Peyer's patch (tissue), 4 donors: ENCODE data around the gene CPLX4.

ENCODE experiments used
- CTCF ChIP-seq, 6 experiments: fragments of 450-650 bp in 4 of 6; fragments of 200-600 bp in 2 of 6; sonication (generic) in 1 of 6; IDR thresholded peaks; one replicate each; pipeline ENCODE4 v1.5.1; 2017 to 2019; ENCODE audit warnings: antibody characterized with exemption in 6 of 6, mild to moderate bottlenecking in 3 of 6, moderate library complexity in 1 of 6
- POLR2A ChIP-seq, 2 donors: fragments of 450-650 bp; IDR thresholded peaks; one replicate each; pipeline ENCODE4 v1.5.1; 2017; ENCODE audit warnings: antibody characterized with exemption in 2 of 2, mild to moderate bottlenecking in 2 of 2, moderate library complexity in 2 of 2

DNA sequence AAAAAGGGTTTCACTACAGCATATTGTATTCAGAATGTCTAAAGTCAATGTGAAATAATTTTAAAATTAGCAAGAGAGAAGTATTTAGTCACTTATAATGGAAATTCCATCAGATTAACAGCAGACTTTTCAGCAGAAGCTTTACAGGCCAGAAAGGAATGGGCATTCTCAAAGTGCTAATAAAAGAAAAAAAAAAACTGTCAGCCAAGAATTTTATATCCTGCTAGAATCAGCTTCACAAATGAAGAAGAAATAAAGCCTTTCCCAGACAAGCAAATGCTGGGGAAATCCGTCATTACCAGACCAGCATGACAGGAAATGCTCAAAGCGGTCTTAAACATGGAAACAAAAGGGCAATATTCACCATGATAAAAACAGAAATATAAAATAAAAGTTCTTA, 21.9 kb upstream of the CPLX4 start:
- TF ChIP-seq CTCF (IDR thresholded peaks at IDR 0.05) (no peak), POLR2A (IDR thresholded peaks at IDR 0.05) (no peak)
